ENCODE measurements around the gene AXL.

GRCh38 chr19:41265395-41266153, 46.6 kb downstream of the AXL start:
- no peak for TF ChIP-seq CTCF (IDR thresholded peaks at IDR 0.05; ENCODE audit: low read depth, low read length, missing input control)
- no peak for TF ChIP-seq REST (IDR thresholded peaks at IDR 0.05)
- no peak for TF ChIP-seq TAF1 (conservative IDR thresholded peaks at IDR 0.05)
- TF ChIP-seq NR2F2 (IDR thresholded peaks at IDR 0.05), result peak; percentile 32
- TF ChIP-seq SP1 (IDR thresholded peaks at IDR 0.05), result no peak

All from liver (tissue), 3 donors.